ENCODE data around the gene UFM1.

- TF ChIP-seq EZH2 (IDR thresholded peaks at IDR 0.05; ENCODE audit: borderline replicate concordance, insufficient read depth, low read depth, low read length, poor library complexity, severe bottlenecking), result no peak
- no peak for TF ChIP-seq CTCF (IDR thresholded peaks at IDR 0.05)
Measured at GRCh38 chr13:38348861-38349389, 726 bp upstream of the UFM1 start.

All from B cell (primary cell).